OCI-LY1 (cell line): ENCODE results near the gene DOCK6.

Experiments
- H2AFZ ChIP-seq: fragments of 200-600 bp; sonication (generic), shearing (Covaris generic); 2 replicates; pipeline ENCODE4 v1.6.0; 2014; ENCODE audit warnings: antibody characterized with exemption, mild to moderate bottlenecking, low read length
- H3F3A ChIP-seq: fragments of 200-600 bp; sonication (generic), shearing (Covaris generic); 2 replicates; pipeline ENCODE4 v1.6.0; 2014; ENCODE audit warnings: mild to moderate bottlenecking, antibody characterized with exemption, low read length, moderate library complexity; ENCODE audit not compliant: insufficient read depth
- H3K27ac ChIP-seq: fragments of 200-600 bp; sonication (generic); 2 replicates; pipeline ENCODE4 v1.5.1; 2014; ENCODE audit warnings: low read length, mixed run types, mild to moderate bottlenecking, low read depth; ENCODE audit not compliant: poor library complexity, severe bottlenecking
- H3K27me3 ChIP-seq: fragments of 200-600 bp; sonication (generic); 2 replicates; pipeline ENCODE4 v1.6.0; 2014; ENCODE audit warnings: antibody characterized with exemption, mild to moderate bottlenecking, low read length, moderate library complexity; ENCODE audit not compliant: insufficient read depth
- H3K36me3 ChIP-seq: fragments of 200-600 bp; sonication (generic); 2 replicates; pipeline ENCODE4 v1.6.1; 2014; ENCODE audit warnings: mild to moderate bottlenecking, antibody characterized with exemption, low read length, moderate library complexity, mixed read lengths; ENCODE audit not compliant: insufficient read depth
- H3K4me1 ChIP-seq: fragments of 200-600 bp; sonication (generic); 2 replicates; pipeline ENCODE4 v1.5.1; 2014; ENCODE audit warnings: mild to moderate bottlenecking, low read length, moderate library complexity; ENCODE audit not compliant: insufficient read depth, severe bottlenecking
- H3K4me2 ChIP-seq: fragments of 200-600 bp; sonication (generic), shearing (Covaris generic); 2 replicates; pipeline ENCODE4 v1.6.1; 2014; ENCODE audit warnings: low read length
- H3K4me3 ChIP-seq: fragments of 200-600 bp; sonication (generic); 2 replicates; pipeline ENCODE4 v1.5.1; 2014; ENCODE audit warnings: low read length, low read depth, mild to moderate bottlenecking, mixed read lengths; ENCODE audit not compliant: poor library complexity, severe bottlenecking
- H3K79me2 ChIP-seq: fragments of 200-600 bp; shearing (Covaris generic); 2 replicates; pipeline ENCODE4 v1.6.1; 2016; ENCODE audit warnings: mixed run types, low read length, mixed read lengths; ENCODE audit not compliant: insufficient read depth
- H3K9ac ChIP-seq: fragments of 200-600 bp; sonication (generic), shearing (Covaris generic); 2 replicates; pipeline ENCODE4 v1.6.1; 2014; ENCODE audit warnings: mild to moderate bottlenecking, low read length, mixed read lengths
- H3K9me2 ChIP-seq: fragments of 200-600 bp; sonication (generic), shearing (Covaris generic); 2 replicates; pipeline ENCODE4 v1.6.1; 2014; ENCODE audit warnings: low read depth, mild to moderate bottlenecking, low read length, mixed read lengths
- H3K9me3 ChIP-seq: fragments of 200-600 bp; shearing (Covaris generic); 2 replicates; pipeline ENCODE4 v1.6.1; 2014; ENCODE audit warnings: low read length, mixed read lengths
- H4K20me1 ChIP-seq: fragments of 200-600 bp; sonication (generic), shearing (Covaris generic); 2 replicates; pipeline ENCODE4 v1.6.0; 2016; ENCODE audit warnings: mild to moderate bottlenecking, low read length; ENCODE audit not compliant: insufficient read depth
- EZH2 ChIP-seq: fragments of 200-600 bp; sonication (generic), shearing (Covaris generic); IDR thresholded peaks from 2 replicates; pipeline ENCODE4 v1.8.0; 2017; ENCODE audit warnings: borderline replicate concordance, mixed run types, mild to moderate bottlenecking, antibody characterized with exemption, low read length, moderate library complexity, mixed read lengths
- TF ChIP-seq, protein P1 (sequence below): fragments of 200-600 bp; sonication (generic), shearing (Covaris generic); IDR thresholded peaks from 2 replicates; pipeline ENCODE4 v1.5.1; 2017; ENCODE audit warnings: mild to moderate bottlenecking, antibody characterized with exemption, low read length, moderate library complexity, mixed read lengths

The DOCK6 gene

GRCh38 chr19:11243798-11244169 is 18.5 kb downstream of the DOCK6 start:
- Histone ChIP-seq H3K4me2 (peak overlapping the region; percentile 60), H3K4me3 (peak overlapping the region; percentile 29)

DNA sequence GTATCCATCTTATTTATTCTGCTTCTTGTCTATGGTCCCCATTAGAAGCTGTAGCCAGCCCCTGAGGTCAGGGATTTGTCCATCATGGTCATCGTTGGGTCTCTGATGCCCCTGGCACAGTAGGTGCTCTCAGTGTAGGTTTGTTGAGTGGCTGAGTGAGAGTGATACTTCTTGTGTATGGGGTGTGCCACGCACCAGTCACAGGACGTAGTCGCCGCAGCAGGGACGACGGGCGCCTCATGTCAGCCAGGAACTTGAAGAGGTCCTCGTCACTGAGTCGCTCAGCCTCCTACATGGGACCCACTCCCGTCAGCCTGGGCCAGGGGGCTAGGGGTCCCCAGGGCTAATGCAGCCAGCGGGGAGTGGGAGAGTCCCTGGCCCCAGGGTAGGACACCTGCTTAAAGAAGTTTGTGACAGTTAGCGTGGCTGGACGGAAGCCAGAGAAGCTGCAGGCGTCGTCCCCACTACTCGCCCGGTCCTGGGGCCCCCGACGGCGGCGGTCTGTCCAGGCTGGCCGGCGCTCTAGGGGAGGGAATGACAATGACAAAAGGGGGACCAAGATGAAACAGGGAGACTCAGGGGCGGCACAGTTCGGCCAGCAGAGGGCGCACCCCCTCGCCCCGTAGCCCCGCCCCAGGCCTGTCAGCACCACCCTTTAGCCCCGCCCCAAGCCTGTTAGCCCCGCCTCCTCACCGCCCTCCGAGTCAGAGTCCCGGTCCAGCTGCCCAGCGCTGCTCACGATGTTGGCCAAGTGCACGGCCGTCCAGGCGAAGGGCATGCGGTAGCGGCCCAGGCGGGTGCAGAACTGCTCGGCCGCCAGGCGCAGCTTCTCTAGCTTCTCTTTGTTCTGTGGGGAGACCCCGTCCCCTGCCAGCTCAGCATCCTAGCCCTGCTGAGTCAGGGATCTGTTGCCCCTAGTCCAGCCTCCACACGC is 19.2 kb downstream of the DOCK6 start:
- Histone ChIP-seq H2AFZ (no peak overlapping the region), H3K36me3 (peaks cover 5% of the 10 kb centered on the region; the same call in 1 of the 2 replicates), H3K9me2 (no peaks in the 10 kb centered on the region), H3K4me3 (peak overlapping the region; percentile 29), H4K20me1 (no peaks in the 10 kb centered on the region), H3K4me2 (peak overlapping the region; percentile 60), H3K4me1 (peaks cover 4% of the 10 kb centered on the region), H3K27me3 (no peaks in the 10 kb centered on the region; the same call in 1 of the 2 replicates), H3K9ac (no peak overlapping the region), H3K9me3 (no peaks in the 10 kb centered on the region), H3F3A (no peaks in the 10 kb centered on the region), H3K79me2 (no peaks in the 10 kb centered on the region), H3K27ac (no peak overlapping the region)
- TF ChIP-seq EZH2 = no peak
- TF ChIP-seq, protein P1, sequence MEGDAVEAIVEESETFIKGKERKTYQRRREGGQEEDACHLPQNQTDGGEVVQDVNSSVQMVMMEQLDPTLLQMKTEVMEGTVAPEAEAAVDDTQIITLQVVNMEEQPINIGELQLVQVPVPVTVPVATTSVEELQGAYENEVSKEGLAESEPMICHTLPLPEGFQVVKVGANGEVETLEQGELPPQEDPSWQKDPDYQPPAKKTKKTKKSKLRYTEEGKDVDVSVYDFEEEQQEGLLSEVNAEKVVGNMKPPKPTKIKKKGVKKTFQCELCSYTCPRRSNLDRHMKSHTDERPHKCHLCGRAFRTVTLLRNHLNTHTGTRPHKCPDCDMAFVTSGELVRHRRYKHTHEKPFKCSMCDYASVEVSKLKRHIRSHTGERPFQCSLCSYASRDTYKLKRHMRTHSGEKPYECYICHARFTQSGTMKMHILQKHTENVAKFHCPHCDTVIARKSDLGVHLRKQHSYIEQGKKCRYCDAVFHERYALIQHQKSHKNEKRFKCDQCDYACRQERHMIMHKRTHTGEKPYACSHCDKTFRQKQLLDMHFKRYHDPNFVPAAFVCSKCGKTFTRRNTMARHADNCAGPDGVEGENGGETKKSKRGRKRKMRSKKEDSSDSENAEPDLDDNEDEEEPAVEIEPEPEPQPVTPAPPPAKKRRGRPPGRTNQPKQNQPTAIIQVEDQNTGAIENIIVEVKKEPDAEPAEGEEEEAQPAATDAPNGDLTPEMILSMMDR = peak; percentile 78

More at GRCh38 chr19:11243798-11244169, 18.5 kb downstream of the DOCK6 start:
- H3K27ac ChIP-seq = no peak overlapping the region
- H3K9me3 ChIP-seq = no peaks in the 10 kb centered on the region
- H3K27me3 ChIP-seq = no peaks in the 10 kb centered on the region; the same call in 1 of the 2 replicates
- no peaks in the 10 kb centered on the region for H3K79me2 ChIP-seq
- no peak overlapping the region for H3K9ac ChIP-seq
- H4K20me1 ChIP-seq = no peaks in the 10 kb centered on the region
- H2AFZ ChIP-seq = no peak overlapping the region
- H3K4me1 ChIP-seq = peaks cover 4% of the 10 kb centered on the region
- no peaks in the 10 kb centered on the region for H3K9me2 ChIP-seq
- peaks cover 5% of the 10 kb centered on the region; the same call in 1 of the 2 replicates for H3K36me3 ChIP-seq
- no peaks in the 10 kb centered on the region for H3F3A ChIP-seq
- TF ChIP-seq, protein P1 = no peak
- TF ChIP-seq EZH2 = no peak

- no peak overlapping the region for H3K4me2 ChIP-seq
- H4K20me1 ChIP-seq = no peaks in the 10 kb centered on the region
Measured at GRCh38 chr19:11242025-11242424, 20.3 kb downstream of the DOCK6 start.

More at GRCh38 chr19:11242025-11242424, 20.3 kb downstream of the DOCK6 start:
- H3K9me3 ChIP-seq = no peaks in the 10 kb centered on the region
- no peaks in the 10 kb centered on the region for H3F3A ChIP-seq
- H3K4me1 ChIP-seq = peaks cover 4% of the 10 kb centered on the region
- no peak overlapping the region for H2AFZ ChIP-seq
- no peaks in the 10 kb centered on the region; the same call in 1 of the 2 replicates for H3K27me3 ChIP-seq
- H3K36me3 ChIP-seq = no peaks in the 10 kb centered on the region; the same call in 1 of the 2 replicates
- no peaks in the 10 kb centered on the region for H3K79me2 ChIP-seq
- H3K4me3 ChIP-seq = no peak overlapping the region
- H3K9ac ChIP-seq = no peak overlapping the region
- no peaks in the 10 kb centered on the region for H3K9me2 ChIP-seq
- H3K27ac ChIP-seq = no peak overlapping the region
- no peak for TF ChIP-seq EZH2
- TF ChIP-seq, protein P1 = no peak
